NCI-H345 treated with DMSO at 0.1 percent for 48 hours (cell line): ENCODE data around the gene MTCH1.

ENCODE experiments used
- DNase-seq: peaks from one replicate; lab custom pipeline; 2025; ENCODE audit not compliant: unreplicated experiment; lab: John Stamatoyannopoulos, UW

The MTCH1 gene

GRCh38 chr6:37017606-37018197 is 31.7 kb upstream of the MTCH1 start:
- DNase-seq: no peak

GRCh38 chr6:37016995-37017394 is 31.0 kb upstream of the MTCH1 start:
- DNase-seq: no peak

GRCh38 chr6:37015532-37015931 is 29.5 kb upstream of the MTCH1 start:
- no peak for DNase-seq

- no peak for DNase-seq
Observed at GRCh38 chr6:37014667-37015066, 28.7 kb upstream of the MTCH1 start.

GRCh38 chr6:37013516-37014491 is 27.8 kb upstream of the MTCH1 start:
- no peak for DNase-seq

- DNase-seq: no peak
Observed at GRCh38 chr6:37011656-37012378, 25.8 kb upstream of the MTCH1 start.

- DNase-seq: no peak
Observed at GRCh38 chr6:37010402-37010892, 24.5 kb upstream of the MTCH1 start.

- no peak for DNase-seq
Observed at GRCh38 chr6:37008484-37009465, 22.8 kb upstream of the MTCH1 start.

- DNase-seq: no peak
Observed at GRCh38 chr6:37007340-37008043, 21.5 kb upstream of the MTCH1 start.

- no peak for DNase-seq
Observed at GRCh38 chr6:37006793-37007339, 20.9 kb upstream of the MTCH1 start.

GRCh38 chr6:37005827-37006567 is 20.0 kb upstream of the MTCH1 start:
- no peak for DNase-seq

GRCh38 chr6:37005061-37005810 is 19.2 kb upstream of the MTCH1 start, which contains the start of gene FGD2:
TSS of gene FGD2 (plus strand) at chr6:37005655. CDS start at chr6:37005818, 163 bp downstream.
- DNase-seq: no peak

- DNase-seq: no peak
Observed at GRCh38 chr6:37004044-37004980, 18.3 kb upstream of the MTCH1 start.

- peak; percentile 81 for DNase-seq
Observed at GRCh38 chr6:36999751-37000125, 13.7 kb upstream of the MTCH1 start.

GRCh38 chr6:36999061-36999750 is 13.2 kb upstream of the MTCH1 start:
- DNase-seq: peak; percentile 94

- no peak for DNase-seq
Observed at GRCh38 chr6:36998723-36999038, 12.7 kb upstream of the MTCH1 start.
